K562 (cell line): ENCODE results near the gene WDR72.

ENCODE experiments used
- CHD4 ChIP-seq: fragments of 200-600 bp; sonication (generic); IDR thresholded peaks from 3 replicates; pipeline ENCODE4 v1.6.1; 2012; ENCODE audit warnings: low read depth, mild to moderate bottlenecking, mixed read lengths, low read length, inconsistent platforms; ENCODE audit not compliant: insufficient read depth, insufficient replicate concordance, poor library complexity, severe bottlenecking
- TF ChIP-seq, protein P1 (sequence below), 3 experiments: IDR thresholded peaks in 2 of 3; conservative IDR thresholded peaks in 1 of 3; 2 replicates each; pipeline ENCODE4 v1.5.1; 2011 to 2012; ENCODE audit warnings: low read length in 3 of 3, mild to moderate bottlenecking in 3 of 3, control low read depth in 2 of 3, improper control_type of control experiment in 1 of 3, inconsistent platforms in 1 of 3, low read depth in 1 of 3, mixed read lengths in 1 of 3, moderate library complexity in 1 of 3; ENCODE audit not compliant: insufficient read depth in 2 of 3

GRCh38 chr15:53681056-53681455, 78.4 kb downstream of the WDR72 start:
- no peak for TF ChIP-seq CHD4
- TF ChIP-seq, protein P1, sequence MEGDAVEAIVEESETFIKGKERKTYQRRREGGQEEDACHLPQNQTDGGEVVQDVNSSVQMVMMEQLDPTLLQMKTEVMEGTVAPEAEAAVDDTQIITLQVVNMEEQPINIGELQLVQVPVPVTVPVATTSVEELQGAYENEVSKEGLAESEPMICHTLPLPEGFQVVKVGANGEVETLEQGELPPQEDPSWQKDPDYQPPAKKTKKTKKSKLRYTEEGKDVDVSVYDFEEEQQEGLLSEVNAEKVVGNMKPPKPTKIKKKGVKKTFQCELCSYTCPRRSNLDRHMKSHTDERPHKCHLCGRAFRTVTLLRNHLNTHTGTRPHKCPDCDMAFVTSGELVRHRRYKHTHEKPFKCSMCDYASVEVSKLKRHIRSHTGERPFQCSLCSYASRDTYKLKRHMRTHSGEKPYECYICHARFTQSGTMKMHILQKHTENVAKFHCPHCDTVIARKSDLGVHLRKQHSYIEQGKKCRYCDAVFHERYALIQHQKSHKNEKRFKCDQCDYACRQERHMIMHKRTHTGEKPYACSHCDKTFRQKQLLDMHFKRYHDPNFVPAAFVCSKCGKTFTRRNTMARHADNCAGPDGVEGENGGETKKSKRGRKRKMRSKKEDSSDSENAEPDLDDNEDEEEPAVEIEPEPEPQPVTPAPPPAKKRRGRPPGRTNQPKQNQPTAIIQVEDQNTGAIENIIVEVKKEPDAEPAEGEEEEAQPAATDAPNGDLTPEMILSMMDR (IDR thresholded peaks at IDR 0.05 in 2 of 3, conservative IDR thresholded peaks at IDR 0.05 in 1 of 3; ENCODE audit: insufficient read depth in 2 of 3, low read depth in 1 of 3, low read length in 3 of 3): no peak
